Tibial artery (tissue), 4 donors: ENCODE measurements around the gene TSPAN3.

Experiments
- DNase-seq, 2 donors: peaks; one replicate each; pipeline ENCODE4 v3.0.0-alpha.2; 2019
- H3K27ac ChIP-seq, 2 donors: fragments of 200-600 bp; sonication (generic) in 1 of 2; 1 replicate in 1 of 2; 2 replicates in 1 of 2; pipeline ENCODE4 v1.5.1; 2018 to 2019; ENCODE audit warnings: mild to moderate bottlenecking in 1 of 2
- H3K27me3 ChIP-seq, 2 donors: fragments of 200-600 bp; sonication (generic) in 1 of 2; one replicate each; pipeline versions ENCODE4 v1.5.1 to v1.6.0; 2016 to 2019
- H3K36me3 ChIP-seq, 3 donors: fragments of 200-600 bp; sonication (generic) in 2 of 3; one replicate each; pipeline ENCODE4 v1.5.1; 2016 to 2019; ENCODE audit warnings: mild to moderate bottlenecking in 2 of 3
- H3K4me1 ChIP-seq, 4 donors: fragments of 200-600 bp; sonication (generic) in 2 of 4; 1 replicate in 3 of 4; 2 replicates in 1 of 4; pipeline ENCODE4 v1.5.1; 2016 to 2019
- H3K4me3 ChIP-seq, 2 donors: fragments of 200-600 bp; sonication (generic) in 1 of 2; 1 replicate in 1 of 2; 2 replicates in 1 of 2; pipeline ENCODE4 v1.5.1; 2018 to 2019; ENCODE audit warnings: mild to moderate bottlenecking in 2 of 2
- H3K9me3 ChIP-seq, 3 donors: fragments of 200-600 bp; sonication (generic) in 1 of 3; one replicate each; pipeline ENCODE4 v1.5.1; 2016 to 2019
- intact Hi-C: fragments of 100-400 bp; cut with DNase I; formaldehyde crosslinking; loops from one replicate; pipeline ENCODE4 v1.15.0; 2023; ENCODE audit warnings: low total_unique reads
- TF ChIP-seq, protein P1 (sequence below), 2 experiments: fragments of 200-600 bp in 1 of 2; fragments of 450-650 bp in 1 of 2; IDR thresholded peaks; one replicate each; pipeline ENCODE4 v1.5.1; 2017 to 2019; ENCODE audit warnings: antibody characterized with exemption in 2 of 2, mild to moderate bottlenecking in 1 of 2, moderate library complexity in 1 of 2

Gene TSPAN3

GRCh38 chr15:76993114-76993725, 77.7 kb downstream of the TSPAN3 start:
- intact Hi-C loops: no loop called here
- Histone ChIP-seq H3K4me1 (peaks cover 0 to 25% (median 18%) of the 10 kb centered on the region in 4 donors), H3K9me3 (no peaks in the 10 kb centered on the region), H3K36me3 (no peaks in the 10 kb centered on the region), H3K4me3 (no peak overlapping the region), H3K27me3 (no peaks in the 10 kb centered on the region), H3K27ac (no peak overlapping the region)
- TF ChIP-seq, protein P1, sequence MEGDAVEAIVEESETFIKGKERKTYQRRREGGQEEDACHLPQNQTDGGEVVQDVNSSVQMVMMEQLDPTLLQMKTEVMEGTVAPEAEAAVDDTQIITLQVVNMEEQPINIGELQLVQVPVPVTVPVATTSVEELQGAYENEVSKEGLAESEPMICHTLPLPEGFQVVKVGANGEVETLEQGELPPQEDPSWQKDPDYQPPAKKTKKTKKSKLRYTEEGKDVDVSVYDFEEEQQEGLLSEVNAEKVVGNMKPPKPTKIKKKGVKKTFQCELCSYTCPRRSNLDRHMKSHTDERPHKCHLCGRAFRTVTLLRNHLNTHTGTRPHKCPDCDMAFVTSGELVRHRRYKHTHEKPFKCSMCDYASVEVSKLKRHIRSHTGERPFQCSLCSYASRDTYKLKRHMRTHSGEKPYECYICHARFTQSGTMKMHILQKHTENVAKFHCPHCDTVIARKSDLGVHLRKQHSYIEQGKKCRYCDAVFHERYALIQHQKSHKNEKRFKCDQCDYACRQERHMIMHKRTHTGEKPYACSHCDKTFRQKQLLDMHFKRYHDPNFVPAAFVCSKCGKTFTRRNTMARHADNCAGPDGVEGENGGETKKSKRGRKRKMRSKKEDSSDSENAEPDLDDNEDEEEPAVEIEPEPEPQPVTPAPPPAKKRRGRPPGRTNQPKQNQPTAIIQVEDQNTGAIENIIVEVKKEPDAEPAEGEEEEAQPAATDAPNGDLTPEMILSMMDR (IDR thresholded peaks at IDR 0.05): no peak
- DNase-seq: peak in 1 of 2 donors; percentile 45

- H3K27me3 ChIP-seq: no peaks in the 10 kb centered on the region
- H3K36me3 ChIP-seq: no peaks in the 10 kb centered on the region
- H3K4me3 ChIP-seq: no peak overlapping the region
- TF ChIP-seq, protein P1 (IDR thresholded peaks at IDR 0.05): no peak
- H3K27ac ChIP-seq: no peak overlapping the region
- no peaks in the 10 kb centered on the region for H3K9me3 ChIP-seq
- H3K4me1 ChIP-seq: peaks cover 0 to 24% (median 18%) of the 10 kb centered on the region in 4 donors
- DNase-seq: peak; percentile 64 to 68
- intact Hi-C loops: no loop called here
These were observed 78.9 kb downstream of the TSPAN3 start for GRCh38 chr15:76991741-76992645.
